Mucosa of stomach (tissue), 1 donor: ENCODE data around the gene NUTM2D.
"Not testable (repeated sequence)": the region's sequence is repeated elsewhere in the genome, so short reads cannot be mapped to it uniquely, and the experiment has no call there.

ENCODE experiments used
- H3K27me3 ChIP-seq: one replicate; pipeline ENCODE4 v1.7.0; 2013; ENCODE audit warnings: mild to moderate bottlenecking, low read length; ENCODE audit not compliant: control insufficient read depth, insufficient read depth
- H3K36me3 ChIP-seq: one replicate; pipeline ENCODE4 v1.7.0; 2013; ENCODE audit warnings: low read length; ENCODE audit not compliant: control insufficient read depth, insufficient read depth
- H3K4me1 ChIP-seq: one replicate; pipeline ENCODE4 v1.7.0; 2013; ENCODE audit warnings: mild to moderate bottlenecking, low read length; ENCODE audit not compliant: control insufficient read depth, insufficient read depth
- H3K4me3 ChIP-seq: one replicate; pipeline ENCODE4 v1.7.0; 2013; ENCODE audit warnings: low read length
- H3K9ac ChIP-seq: one replicate; pipeline ENCODE4 v1.7.0; 2013; ENCODE audit warnings: mild to moderate bottlenecking, low read length, moderate library complexity
- H3K9me3 ChIP-seq: one replicate; pipeline ENCODE4 v1.7.0; 2013; ENCODE audit warnings: mild to moderate bottlenecking, low read length, moderate library complexity; ENCODE audit not compliant: control insufficient read depth
- donor health status: Pancreatic carcinoma.

The NUTM2D gene

DNA sequence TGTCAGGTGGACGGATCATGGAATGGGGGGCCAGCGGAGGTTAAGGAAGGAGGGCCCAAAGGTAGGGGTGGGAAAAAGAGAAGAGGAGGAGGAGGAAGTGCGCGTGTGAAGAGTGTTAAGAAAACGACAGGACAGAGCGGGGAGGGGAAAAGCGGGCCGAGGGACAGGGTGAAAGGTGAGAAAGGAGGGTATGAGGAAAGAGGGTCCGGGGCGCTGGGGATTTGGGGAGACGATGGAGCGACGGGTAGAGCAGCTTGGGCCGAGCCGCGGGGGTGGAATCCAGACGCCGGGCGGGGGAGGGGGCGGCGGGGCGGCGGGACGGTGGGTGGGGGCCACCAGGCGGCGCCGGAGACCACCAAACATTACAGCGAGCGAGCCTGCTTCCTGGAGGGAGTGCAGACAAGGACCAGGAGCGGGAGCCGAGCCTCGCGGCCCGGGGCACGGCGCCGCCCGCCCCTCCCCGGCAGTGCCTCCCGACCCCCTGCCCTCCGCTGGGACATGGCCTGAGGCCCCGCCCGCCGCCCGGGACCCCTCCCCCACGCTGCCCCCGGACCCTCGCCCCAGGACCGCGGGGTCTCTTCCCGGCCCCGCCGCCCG, 15.9 kb upstream of the NUTM2D start:
- not testable (repeated sequence) for H3K36me3 ChIP-seq, H3K4me3 ChIP-seq, H3K9me3 ChIP-seq, H3K27me3 ChIP-seq, H3K4me1 ChIP-seq
- H3K9ac ChIP-seq, result peak overlapping the region; percentile 37

- H3K9ac ChIP-seq, result peak overlapping the region; percentile 37
- H3K4me1 ChIP-seq, H3K4me3 ChIP-seq, H3K9me3 ChIP-seq, H3K36me3 ChIP-seq, H3K27me3 ChIP-seq: not testable (repeated sequence)
Observed at GRCh38 chr10:87342249-87342710, 15.3 kb upstream of the NUTM2D start.

GRCh38 chr10:87342711-87343258, 14.8 kb upstream of the NUTM2D start:
- H3K27me3 ChIP-seq, H3K36me3 ChIP-seq: not testable (repeated sequence)
- H3K9ac ChIP-seq, result peak overlapping the region; percentile 34

GRCh38 chr10:87345743-87346142, 11.8 kb upstream of the NUTM2D start:
- H3K9ac ChIP-seq, H3K4me3 ChIP-seq, H3K27me3 ChIP-seq, H3K4me1 ChIP-seq, H3K36me3 ChIP-seq, H3K9me3 ChIP-seq: not testable (repeated sequence)

More at GRCh38 chr10:87342711-87343258, 14.8 kb upstream of the NUTM2D start:
- not testable (repeated sequence) for H3K9me3 ChIP-seq, H3K4me1 ChIP-seq, H3K4me3 ChIP-seq

GRCh38 chr10:87350161-87350560, 7.4 kb upstream of the NUTM2D start:
- not testable (repeated sequence) for H3K4me3 ChIP-seq, H3K4me1 ChIP-seq, H3K27me3 ChIP-seq, H3K36me3 ChIP-seq, H3K9ac ChIP-seq, H3K9me3 ChIP-seq

DNA sequence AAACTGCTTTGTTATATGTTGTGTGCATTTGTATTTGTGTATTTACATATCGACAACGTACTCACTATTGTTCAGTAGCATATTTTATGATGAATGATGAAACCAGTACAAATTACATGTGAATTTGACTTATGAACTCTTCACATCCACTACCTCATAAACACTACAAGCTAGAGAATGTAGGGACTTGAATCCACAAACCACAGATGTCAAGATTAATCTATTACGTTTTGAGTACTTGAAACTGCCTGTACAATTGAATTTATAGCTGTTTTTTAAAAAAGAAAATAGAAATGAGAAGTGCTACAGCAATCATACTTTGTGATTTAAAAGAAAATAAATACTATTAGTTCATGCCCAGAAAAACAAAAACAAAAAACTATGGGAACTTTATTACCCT, 4.7 kb upstream of the NUTM2D start:
- H3K27me3 ChIP-seq, H3K4me3 ChIP-seq, H3K9me3 ChIP-seq, H3K4me1 ChIP-seq, H3K36me3 ChIP-seq, H3K9ac ChIP-seq: not testable (repeated sequence)

GRCh38 chr10:87355110-87355509, 2.4 kb upstream of the NUTM2D start:
- not testable (repeated sequence) for H3K4me3 ChIP-seq, H3K9ac ChIP-seq, H3K9me3 ChIP-seq, H3K27me3 ChIP-seq, H3K36me3 ChIP-seq, H3K4me1 ChIP-seq

DNA sequence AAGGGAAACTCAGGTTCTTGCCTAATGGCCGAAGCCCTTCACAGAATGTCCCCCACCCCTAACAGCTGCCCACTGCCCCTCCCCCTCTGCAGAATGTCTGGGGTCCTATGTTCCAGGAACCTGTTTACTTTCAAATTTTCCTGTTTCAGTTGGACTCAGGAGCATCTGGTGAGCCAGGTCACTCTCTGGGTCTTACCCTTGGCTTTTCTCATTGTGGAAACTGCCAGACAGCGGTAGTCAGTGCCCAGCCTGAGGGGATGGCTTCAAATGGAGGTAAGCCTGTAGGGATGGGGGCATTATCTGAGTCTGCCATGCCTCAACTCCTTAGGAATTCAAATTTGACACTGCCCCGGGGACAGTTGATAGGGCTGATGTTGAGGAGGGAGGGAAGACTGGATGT, 615 bp downstream of the NUTM2D start:
- H3K4me3 ChIP-seq, H3K4me1 ChIP-seq, H3K9ac ChIP-seq, H3K9me3 ChIP-seq, H3K36me3 ChIP-seq, H3K27me3 ChIP-seq: not testable (repeated sequence)

- not testable (repeated sequence) for H3K9ac ChIP-seq, H3K4me1 ChIP-seq, H3K9me3 ChIP-seq, H3K36me3 ChIP-seq, H3K4me3 ChIP-seq, H3K27me3 ChIP-seq
Observed at GRCh38 chr10:87369514-87370112, 12.1 kb downstream of the NUTM2D start.

DNA sequence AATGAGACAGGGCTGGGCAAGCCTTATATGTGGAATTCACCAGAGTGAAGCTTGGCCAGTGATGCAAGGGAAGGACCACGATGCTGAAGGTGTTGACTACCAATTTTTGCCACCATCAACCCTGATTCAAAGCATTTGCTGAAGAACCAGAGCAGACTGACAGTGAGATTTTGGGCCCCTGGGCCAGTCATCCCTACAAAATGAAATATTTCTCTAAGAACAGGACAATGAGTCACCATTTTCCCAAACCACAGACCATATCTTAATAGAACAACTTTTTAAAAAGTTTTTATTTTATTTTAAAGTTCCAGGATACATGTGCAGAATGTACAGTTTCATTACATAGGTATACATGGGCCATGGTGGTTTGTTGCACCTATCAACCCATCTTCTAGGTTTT, 16.5 kb downstream of the NUTM2D start:
- H3K4me3 ChIP-seq, H3K9me3 ChIP-seq, H3K9ac ChIP-seq, H3K36me3 ChIP-seq, H3K27me3 ChIP-seq, H3K4me1 ChIP-seq: not testable (repeated sequence)

DNA sequence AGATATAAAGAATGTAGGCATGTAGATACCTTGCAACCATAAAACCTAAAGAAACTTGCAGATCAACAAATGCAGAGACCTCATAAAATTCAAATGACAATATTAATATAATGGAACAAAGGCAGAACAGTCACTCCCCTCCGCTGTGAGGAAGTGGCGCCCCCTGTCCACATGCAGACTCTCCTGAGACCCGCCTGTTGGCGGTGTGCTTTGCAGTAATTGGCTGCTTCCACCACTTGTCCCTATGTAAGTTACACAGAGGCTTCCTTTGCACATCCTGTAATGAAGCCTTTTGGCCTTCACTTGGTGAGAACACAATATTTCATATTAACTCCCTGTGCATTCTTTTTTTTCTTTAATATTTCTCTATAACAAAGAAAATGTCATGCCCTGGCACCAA, 21.6 kb downstream of the NUTM2D start:
- H3K27me3 ChIP-seq, H3K9me3 ChIP-seq, H3K9ac ChIP-seq, H3K36me3 ChIP-seq, H3K4me1 ChIP-seq, H3K4me3 ChIP-seq: not testable (repeated sequence)

- not testable (repeated sequence) for H3K36me3 ChIP-seq, H3K4me3 ChIP-seq, H3K27me3 ChIP-seq, H3K9me3 ChIP-seq, H3K4me1 ChIP-seq, H3K9ac ChIP-seq
Observed at GRCh38 chr10:87383149-87383857, 25.8 kb downstream of the NUTM2D start.
